ENCODE measurements around the gene KCND2. TPM values are rescaled to one million over a fixed set of nuclear protein-coding genes. Genes with fewer than 3 reads are reported as not detected.

Gene KCND2
- polyA plus RNA-seq, 1 of the 3 experiments (the other 2 are of a cell fraction) = not detected

DNA sequence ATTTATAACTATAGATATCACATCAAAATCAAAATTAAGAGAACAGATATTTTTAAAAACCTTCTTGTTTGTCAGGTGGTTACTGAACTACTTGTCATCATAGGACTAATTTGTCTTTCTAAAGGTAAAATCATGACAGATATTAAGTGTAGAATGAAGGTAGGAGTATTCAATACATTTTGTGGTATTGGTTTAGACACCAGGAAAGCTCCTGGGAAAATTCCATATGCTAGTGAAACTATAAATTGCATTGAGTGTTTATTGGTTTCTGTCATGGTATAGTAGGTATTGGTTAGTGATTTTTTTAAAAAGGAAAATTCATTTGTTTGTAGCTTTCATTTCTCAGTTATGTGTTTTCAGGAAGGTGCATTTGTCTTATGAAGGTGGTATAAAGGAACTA lies 132.7 kb downstream of the KCND2 start:
- Histone ChIP-seq H3K4me3 (ENCODE audit: low read depth in 2 of 2, low read length in 1 of 2) (no peak overlapping the region), H3K27me3 (ENCODE audit: insufficient read depth) (no peaks in the 10 kb centered on the region), H3K36me3 (replicated peaks in 1 of 2; ENCODE audit: control insufficient read depth in 1 of 2, insufficient read depth in 2 of 2, low read length in 1 of 2) (no peaks in the 10 kb centered on the region), H2AFZ (ENCODE audit: low read depth) (no peak overlapping the region), H3K4me2 (no peak overlapping the region), H3F3A (replicated peaks; ENCODE audit: insufficient read depth) (no peaks in the 10 kb centered on the region), H3K9me3 (no peaks in the 10 kb centered on the region), H3K79me2 (ENCODE audit: insufficient read depth) (no peaks in the 10 kb centered on the region), H3K9me2 (no peaks in the 10 kb centered on the region), H3K9ac (no peak overlapping the region), H3K27ac (ENCODE audit: low read depth in 2 of 2, low read length in 1 of 2) (no peak overlapping the region), H4K20me1 (ENCODE audit: insufficient read depth) (no peaks in the 10 kb centered on the region), H3K4me1 (ENCODE audit: control insufficient read depth in 1 of 2, insufficient read depth in 2 of 2, low read depth in 1 of 2, low read length in 1 of 2) (no peaks in the 10 kb centered on the region)
- CTCF ChIA-PET = no interaction called here
- POLR2A ChIA-PET = no interaction called here
- TF ChIP-seq, protein P1, sequence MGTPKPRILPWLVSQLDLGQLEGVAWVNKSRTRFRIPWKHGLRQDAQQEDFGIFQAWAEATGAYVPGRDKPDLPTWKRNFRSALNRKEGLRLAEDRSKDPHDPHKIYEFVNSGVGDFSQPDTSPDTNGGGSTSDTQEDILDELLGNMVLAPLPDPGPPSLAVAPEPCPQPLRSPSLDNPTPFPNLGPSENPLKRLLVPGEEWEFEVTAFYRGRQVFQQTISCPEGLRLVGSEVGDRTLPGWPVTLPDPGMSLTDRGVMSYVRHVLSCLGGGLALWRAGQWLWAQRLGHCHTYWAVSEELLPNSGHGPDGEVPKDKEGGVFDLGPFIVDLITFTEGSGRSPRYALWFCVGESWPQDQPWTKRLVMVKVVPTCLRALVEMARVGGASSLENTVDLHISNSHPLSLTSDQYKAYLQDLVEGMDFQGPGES (IDR thresholded peaks at IDR 0.05; ENCODE audit: low read depth, low read length) = no peak
- no peak for DNase-seq

DNA sequence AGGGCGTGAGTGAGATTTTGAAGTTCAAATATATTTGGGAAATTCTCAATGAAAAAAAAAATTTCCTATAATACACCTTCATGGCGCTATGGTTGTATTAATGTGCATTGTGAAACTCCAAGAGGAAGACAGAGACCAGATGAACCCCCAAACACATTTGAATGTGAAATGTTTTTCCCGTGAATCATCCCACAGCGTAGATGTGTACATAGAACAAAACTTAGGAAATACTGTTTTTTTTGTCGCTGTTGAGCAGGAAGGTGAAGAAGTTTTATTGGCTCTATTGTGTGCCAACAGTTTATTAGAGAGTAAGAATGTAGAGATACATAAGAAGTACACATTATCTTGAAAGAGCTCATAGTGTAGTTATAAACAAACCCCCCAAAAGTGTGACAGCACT lies 134.0 kb downstream of the KCND2 start:
- DNase-seq = no peak
- no peaks in the 10 kb centered on the region for H3K9me3 ChIP-seq
- ChIA-PET POLR2A (no interaction called here), CTCF (no interaction called here)
- H3K4me1 ChIP-seq (ENCODE audit: control insufficient read depth in 1 of 2, insufficient read depth in 2 of 2, low read depth in 1 of 2, low read length in 1 of 2) = no peaks in the 10 kb centered on the region
- no peaks in the 10 kb centered on the region for H3K27me3 ChIP-seq (ENCODE audit: insufficient read depth)
- no peaks in the 10 kb centered on the region for H3K36me3 ChIP-seq (replicated peaks in 1 of 2; ENCODE audit: control insufficient read depth in 1 of 2, insufficient read depth in 2 of 2, low read length in 1 of 2)
- H3F3A ChIP-seq (replicated peaks; ENCODE audit: insufficient read depth) = no peaks in the 10 kb centered on the region
- H3K4me2 ChIP-seq = no peak overlapping the region
- H3K79me2 ChIP-seq (ENCODE audit: insufficient read depth) = no peaks in the 10 kb centered on the region
- no peaks in the 10 kb centered on the region for H4K20me1 ChIP-seq (ENCODE audit: insufficient read depth)
- no peak overlapping the region for H3K9ac ChIP-seq
- no peak overlapping the region for H3K27ac ChIP-seq (ENCODE audit: low read depth in 2 of 2, low read length in 1 of 2)
- H3K4me3 ChIP-seq (ENCODE audit: low read depth in 2 of 2, low read length in 1 of 2) = no peak overlapping the region
- 15% methylated on average over 5 of the region's 5 CpGs for WGBS (ENCODE audit: low lambda C conversion rate)
- TF ChIP-seq RAD21 (IDR thresholded peaks at IDR 0.05; ENCODE audit: low read length) = no peak
- TF ChIP-seq, protein P2, sequence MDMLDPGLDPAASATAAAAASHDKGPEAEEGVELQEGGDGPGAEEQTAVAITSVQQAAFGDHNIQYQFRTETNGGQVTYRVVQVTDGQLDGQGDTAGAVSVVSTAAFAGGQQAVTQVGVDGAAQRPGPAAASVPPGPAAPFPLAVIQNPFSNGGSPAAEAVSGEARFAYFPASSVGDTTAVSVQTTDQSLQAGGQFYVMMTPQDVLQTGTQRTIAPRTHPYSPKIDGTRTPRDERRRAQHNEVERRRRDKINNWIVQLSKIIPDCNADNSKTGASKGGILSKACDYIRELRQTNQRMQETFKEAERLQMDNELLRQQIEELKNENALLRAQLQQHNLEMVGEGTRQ (IDR thresholded peaks at IDR 0.05; ENCODE audit: borderline replicate concordance, low read depth, low read length) = no peak
- TF ChIP-seq MEF2A (IDR thresholded peaks at IDR 0.05; ENCODE audit: borderline replicate concordance, low read depth) = no peak
- TF ChIP-seq RFX5 (IDR thresholded peaks at IDR 0.05; ENCODE audit: low read length) = no peak
- no peak for TF ChIP-seq CHD2 (IDR thresholded peaks at IDR 0.05; ENCODE audit: low read length, partially characterized antibody)
- no peak for TF ChIP-seq TAF1 (IDR thresholded peaks at IDR 0.05; ENCODE audit: borderline replicate concordance, low read depth, low read length)
- no peak for TF ChIP-seq GATA2 (CRISPR knock-in tag; IDR thresholded peaks at IDR 0.05)
- TF ChIP-seq FOXJ3 (CRISPR knock-in tag; IDR thresholded peaks at IDR 0.05) = no peak
- no peak for TF ChIP-seq GABPA (IDR thresholded peaks at IDR 0.05; ENCODE audit: low read depth)
- TF ChIP-seq MXI1 (IDR thresholded peaks at IDR 0.05; ENCODE audit: low read depth, low read length) = no peak
- TF ChIP-seq, protein P3, sequence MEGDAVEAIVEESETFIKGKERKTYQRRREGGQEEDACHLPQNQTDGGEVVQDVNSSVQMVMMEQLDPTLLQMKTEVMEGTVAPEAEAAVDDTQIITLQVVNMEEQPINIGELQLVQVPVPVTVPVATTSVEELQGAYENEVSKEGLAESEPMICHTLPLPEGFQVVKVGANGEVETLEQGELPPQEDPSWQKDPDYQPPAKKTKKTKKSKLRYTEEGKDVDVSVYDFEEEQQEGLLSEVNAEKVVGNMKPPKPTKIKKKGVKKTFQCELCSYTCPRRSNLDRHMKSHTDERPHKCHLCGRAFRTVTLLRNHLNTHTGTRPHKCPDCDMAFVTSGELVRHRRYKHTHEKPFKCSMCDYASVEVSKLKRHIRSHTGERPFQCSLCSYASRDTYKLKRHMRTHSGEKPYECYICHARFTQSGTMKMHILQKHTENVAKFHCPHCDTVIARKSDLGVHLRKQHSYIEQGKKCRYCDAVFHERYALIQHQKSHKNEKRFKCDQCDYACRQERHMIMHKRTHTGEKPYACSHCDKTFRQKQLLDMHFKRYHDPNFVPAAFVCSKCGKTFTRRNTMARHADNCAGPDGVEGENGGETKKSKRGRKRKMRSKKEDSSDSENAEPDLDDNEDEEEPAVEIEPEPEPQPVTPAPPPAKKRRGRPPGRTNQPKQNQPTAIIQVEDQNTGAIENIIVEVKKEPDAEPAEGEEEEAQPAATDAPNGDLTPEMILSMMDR (IDR thresholded peaks at IDR 0.05) = no peak
- TF ChIP-seq SIN3A (IDR thresholded peaks at IDR 0.05; ENCODE audit: borderline replicate concordance, low read depth, low read length) = no peak
- no peak for TF ChIP-seq FOXM1 (IDR thresholded peaks at IDR 0.05; ENCODE audit: low read depth)
- no peak for TF ChIP-seq SMC3 (IDR thresholded peaks at IDR 0.05; ENCODE audit: low read depth, low read length)
- TF ChIP-seq JUND (IDR thresholded peaks at IDR 0.05) = no peak
- no peak for TF ChIP-seq TCF12 (IDR thresholded peaks at IDR 0.05)
- TF ChIP-seq, protein P4, sequence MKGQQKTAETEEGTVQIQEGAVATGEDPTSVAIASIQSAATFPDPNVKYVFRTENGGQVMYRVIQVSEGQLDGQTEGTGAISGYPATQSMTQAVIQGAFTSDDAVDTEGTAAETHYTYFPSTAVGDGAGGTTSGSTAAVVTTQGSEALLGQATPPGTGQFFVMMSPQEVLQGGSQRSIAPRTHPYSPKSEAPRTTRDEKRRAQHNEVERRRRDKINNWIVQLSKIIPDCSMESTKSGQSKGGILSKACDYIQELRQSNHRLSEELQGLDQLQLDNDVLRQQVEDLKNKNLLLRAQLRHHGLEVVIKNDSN (IDR thresholded peaks at IDR 0.05; ENCODE audit: borderline replicate concordance, low read depth) = no peak
- H2AFZ ChIP-seq (ENCODE audit: low read depth) = no peak overlapping the region
- no peaks in the 10 kb centered on the region for H3K9me2 ChIP-seq
